Peyer's patch (tissue), 4 donors: ENCODE results near the gene CREBRF. TPM values are rescaled to one million over a fixed set of nuclear protein-coding genes. Genes with fewer than 3 reads are reported as not detected.

Experiments
- DNase-seq, 3 donors: peaks; one replicate each; pipeline ENCODE4 v3.0.0-alpha.2; 2017 to 2019
- H3K27ac ChIP-seq, 4 donors: fragments of 200-600 bp; sonication (generic); one replicate each; pipeline ENCODE4 v1.5.1; 2016 to 2019
- H3K27me3 ChIP-seq, 2 donors: fragments of 200-600 bp; sonication (generic); one replicate each; pipeline ENCODE4 v1.5.1; 2019
- H3K36me3 ChIP-seq, 3 donors: fragments of 200-600 bp; sonication (generic); one replicate each; pipeline ENCODE4 v1.5.1; 2016 to 2019
- H3K4me1 ChIP-seq, 4 donors: fragments of 200-600 bp; sonication (generic); one replicate each; pipeline ENCODE4 v1.5.1; 2016 to 2019
- H3K4me3 ChIP-seq, 4 donors: fragments of 200-600 bp; sonication (generic); 1 replicate in 3 of 4; 2 replicates in 1 of 4; pipeline ENCODE4 v1.5.1; 2016 to 2019; ENCODE audit warnings: mild to moderate bottlenecking in 1 of 4
- H3K9me3 ChIP-seq, 4 donors: fragments of 200-600 bp; sonication (generic); one replicate each; pipeline ENCODE4 v1.5.1; 2016 to 2019; ENCODE audit warnings: mild to moderate bottlenecking in 1 of 4
- CTCF ChIP-seq, 6 experiments: fragments of 450-650 bp in 4 of 6; fragments of 200-600 bp in 2 of 6; sonication (generic) in 1 of 6; IDR thresholded peaks; one replicate each; pipeline ENCODE4 v1.5.1; 2017 to 2019; ENCODE audit warnings: antibody characterized with exemption in 6 of 6, mild to moderate bottlenecking in 3 of 6, moderate library complexity in 1 of 6
- POLR2A ChIP-seq, 2 donors: fragments of 450-650 bp; IDR thresholded peaks; one replicate each; pipeline ENCODE4 v1.5.1; 2017; ENCODE audit warnings: antibody characterized with exemption in 2 of 2, mild to moderate bottlenecking in 2 of 2, moderate library complexity in 2 of 2
- small RNA-seq, 2 donors: library from RNA; depleted of rRNA; stranded (forward); fragments of <200 nt; gene quantifications; one replicate each; pipeline ENCODE3, GENCODE V24; 2016
- total RNA-seq, 4 donors: library from RNA; depleted of rRNA; stranded (reverse); fragments of >200 nt; gene quantifications; one replicate each; pipeline ENCODE4 v1.1.0, GENCODE V29; 2016

CREBRF gene
- total RNA-seq, 4 donors from 2014 or later = 27.8 to 75.9 (median 34.1) TPM

DNA sequence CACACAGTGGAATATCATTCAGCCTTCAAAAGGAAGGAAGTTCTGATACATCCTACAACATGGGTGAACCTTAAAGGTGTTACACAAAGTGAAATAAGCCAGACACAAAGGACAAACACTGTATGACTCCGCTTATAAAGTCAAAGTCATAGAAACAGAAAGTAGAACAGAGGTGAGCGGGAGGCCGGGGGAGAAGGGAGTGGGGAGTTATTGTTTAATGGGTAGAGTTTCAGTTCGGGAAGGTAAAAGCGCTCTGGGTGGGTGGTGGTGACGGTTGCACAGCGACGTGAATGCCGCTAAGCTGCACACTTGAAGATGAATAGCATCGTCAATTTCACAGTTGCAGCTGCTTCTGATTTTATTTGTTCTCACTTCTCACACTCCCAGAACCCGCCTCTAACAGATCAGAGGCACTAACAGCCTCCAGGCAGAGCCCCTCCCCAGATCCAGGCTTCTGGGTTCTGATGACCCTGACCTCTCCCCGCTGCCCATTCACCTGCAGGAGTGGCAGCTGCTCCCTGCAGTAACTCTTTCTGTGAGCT lies 122.3 kb downstream of the CREBRF start:
- Histone ChIP-seq H3K27ac (no peak overlapping the region), H3K4me1 (no peaks in the 10 kb centered on the region), H3K27me3 (no peaks in the 10 kb centered on the region), H3K9me3 (no peaks in the 10 kb centered on the region), H3K4me3 (peak overlapping the region in 1 of 4 donors; percentile 21), H3K36me3 (no peaks in the 10 kb centered on the region)
- no peak for TF ChIP-seq POLR2A (IDR thresholded peaks at IDR 0.05)
- TF ChIP-seq CTCF (IDR thresholded peaks at IDR 0.05) = no peak
- DNase-seq = no peak

- Histone ChIP-seq H3K4me3 (no peak overlapping the region), H3K4me1 (no peaks in the 10 kb centered on the region), H3K27me3 (no peaks in the 10 kb centered on the region), H3K9me3 (no peaks in the 10 kb centered on the region), H3K27ac (no peak overlapping the region), H3K36me3 (no peaks in the 10 kb centered on the region)
- TF ChIP-seq CTCF (IDR thresholded peaks at IDR 0.05) = no peak
- no peak for TF ChIP-seq POLR2A (IDR thresholded peaks at IDR 0.05)
- DNase-seq = no peak
Measured at GRCh38 chr5:173180331-173180730, 124.2 kb downstream of the CREBRF start.

GRCh38 chr5:173187054-173187743 lies 131.0 kb downstream of the CREBRF start:
- Histone ChIP-seq H3K27ac (no peak overlapping the region), H3K27me3 (no peaks in the 10 kb centered on the region), H3K36me3 (no peaks in the 10 kb centered on the region), H3K4me3 (no peak overlapping the region), H3K4me1 (no peaks in the 10 kb centered on the region), H3K9me3 (no peaks in the 10 kb centered on the region)
- no peak for DNase-seq
- TF ChIP-seq CTCF (IDR thresholded peaks at IDR 0.05) = peak in 1 of 6 experiments; percentile 9
- TF ChIP-seq POLR2A (IDR thresholded peaks at IDR 0.05) = no peak

DNA sequence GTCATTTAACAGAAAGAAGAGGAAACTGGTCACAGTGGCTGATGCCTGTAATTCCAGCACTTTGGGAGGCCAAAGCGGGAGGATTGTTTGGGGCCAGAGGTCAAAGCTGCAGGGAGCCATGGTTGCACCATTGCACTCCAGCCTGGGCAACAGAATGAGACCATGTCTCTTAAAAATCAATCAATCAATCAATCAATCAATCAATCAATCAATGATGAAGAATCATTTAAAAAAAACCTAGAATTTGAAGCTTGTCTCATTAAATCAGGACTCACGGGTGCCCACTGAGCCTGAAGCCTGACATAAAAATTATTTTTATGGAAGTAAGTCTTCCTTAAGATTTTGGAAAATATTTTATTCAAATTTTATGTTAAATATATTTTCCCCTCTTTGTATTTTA lies 132.1 kb downstream of the CREBRF start:
- no peak for TF ChIP-seq POLR2A (IDR thresholded peaks at IDR 0.05)
- TF ChIP-seq CTCF (IDR thresholded peaks at IDR 0.05) = no peak
- Histone ChIP-seq H3K9me3 (no peaks in the 10 kb centered on the region), H3K36me3 (no peaks in the 10 kb centered on the region), H3K27ac (no peak overlapping the region), H3K27me3 (no peaks in the 10 kb centered on the region), H3K4me1 (no peaks in the 10 kb centered on the region), H3K4me3 (no peak overlapping the region)
- DNase-seq = no peak

Small RNA genes within 50 kb of the gene (small RNA-seq; reads per million reads assigned to genes)
- 0 reads per million in 2 donors for gene RF00019
- 11.5 to 21.5 reads per million in 2 donors for gene SNORA74B

Other genes with a start within 250 kb of the CREBRF start
- 100 to 1,000 TPM; 113 to 180 (median 143) TPM for gene ERGIC1, start 222.1 kb upstream of the CREBRF start, total RNA-seq
- gene RPL26L1, start 96.9 kb upstream of the CREBRF start, total RNA-seq = 10 to 100 TPM in 3 of 4 donors, 1 to 10 TPM in 1; 9.9 to 21.4 (median 15.3) TPM
- 100 to 1,000 TPM in 3 of 4 donors, 10 to 100 TPM in 1; 46.2 to 175 (median 110) TPM for gene ATP6V0E1, start 72.6 kb upstream of the CREBRF start, total RNA-seq
- 10 to 100 TPM in 2 of 4 donors, 1 to 10 TPM in 2; 5.8 to 13.8 (median 8.8) TPM for gene BNIP1, start 88.2 kb downstream of the CREBRF start, total RNA-seq
- not detected for gene NKX2-5, start 178.9 kb downstream of the CREBRF start, total RNA-seq